Activated CD8-positive, alpha-beta memory T cell treated with anti-CD3 and anti-CD28 coated beads, Interleukin-2, amount 50 U/mL, for 1 hour (primary cell): Measurements from ENCODE around the gene OTOA.
"Not testable (repeated sequence)": the region's sequence is repeated elsewhere in the genome, so short reads cannot be mapped to it uniquely, and the experiment has no call there.

Source experiments
- DNase-seq: peaks from one replicate; pipeline ENCODE4 v3.0.0-alpha.2; 2020; ENCODE audit errors: extremely low read depth

OTOA gene

DNA sequence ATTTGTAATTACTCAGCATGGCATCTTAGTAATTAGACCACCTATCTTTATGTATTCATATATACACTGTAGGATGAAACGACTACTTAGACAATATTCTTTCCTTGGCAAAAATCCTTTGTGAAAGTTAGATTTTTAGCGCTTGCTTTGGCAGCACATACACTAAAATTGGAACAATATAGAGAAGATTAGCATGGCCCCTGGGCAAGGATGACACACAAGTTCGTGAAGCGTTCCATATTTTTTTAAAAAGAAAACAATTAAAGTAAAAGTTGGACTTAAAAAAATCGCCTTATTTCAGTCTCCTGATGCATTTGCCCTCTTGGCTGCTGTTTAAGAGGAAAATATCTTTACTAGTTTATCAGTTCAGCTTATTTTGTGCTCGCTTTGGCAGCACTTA lies 21.9 kb upstream of the OTOA start:
- no peak for DNase-seq

GRCh38 chr16:21642861-21643260 lies 20.9 kb upstream of the OTOA start:
- no peak for DNase-seq

DNA sequence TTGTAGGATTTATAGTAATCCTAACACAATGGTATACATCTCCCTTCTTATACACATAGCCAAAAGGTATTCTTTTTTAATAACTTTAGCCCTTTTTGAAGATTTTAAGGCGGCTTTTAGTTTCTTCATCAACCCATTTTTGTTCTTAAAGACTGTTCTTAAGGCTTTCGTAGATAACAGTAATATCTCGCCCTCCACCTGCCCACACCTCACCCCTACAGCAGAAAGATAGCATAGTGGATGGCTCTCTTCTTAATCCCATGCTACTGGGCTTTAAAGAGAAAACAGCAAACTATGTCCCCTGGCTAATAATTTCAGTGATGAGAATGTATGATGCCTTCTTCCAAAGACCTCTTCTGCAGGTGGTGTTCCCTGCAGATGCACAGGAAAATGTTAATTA lies 20.0 kb upstream of the OTOA start:
- no peak for DNase-seq

DNA sequence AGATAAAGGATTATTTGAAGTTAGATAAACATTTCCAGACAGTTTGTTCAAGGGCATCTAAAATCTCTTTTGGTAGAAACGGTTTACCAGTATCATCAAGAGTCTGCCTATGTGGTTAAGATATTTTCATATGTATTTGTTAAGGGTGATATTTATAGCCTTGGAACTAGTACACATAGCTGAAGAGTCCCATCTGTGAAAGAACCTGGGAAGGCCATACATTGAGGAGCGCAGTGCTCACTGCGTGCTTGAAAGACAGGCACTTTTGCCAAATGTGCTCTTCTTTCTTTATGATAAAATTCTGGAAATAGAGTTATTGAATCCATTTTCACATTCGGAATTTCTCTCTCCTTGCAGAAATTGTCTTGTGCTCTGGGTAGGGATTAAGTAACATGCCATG lies 19.1 kb upstream of the OTOA start:
- no peak for DNase-seq

DNA sequence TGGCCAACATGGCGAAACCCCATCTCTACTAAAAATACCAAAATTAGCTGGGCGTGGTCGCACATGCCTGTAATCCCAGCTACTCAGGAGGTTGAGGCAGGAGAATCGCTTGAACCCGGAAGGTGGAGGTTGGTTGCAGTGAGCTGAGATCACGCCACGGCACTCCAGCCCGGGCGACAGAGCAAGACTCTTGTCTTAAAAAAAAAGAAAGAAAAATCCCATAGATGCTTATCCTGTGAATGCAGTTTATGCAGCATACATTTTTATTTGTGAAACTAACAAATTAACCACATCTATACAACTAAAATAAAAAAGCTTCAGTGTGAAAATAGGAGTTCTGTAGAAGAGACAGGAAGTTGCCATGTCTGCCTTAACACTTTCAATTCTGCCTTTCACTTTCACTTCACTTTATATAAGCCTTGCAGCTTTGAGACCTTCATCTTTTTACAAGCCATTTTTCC lies 18.5 kb upstream of the OTOA start:
- DNase-seq, result no peak

GRCh38 chr16:21646091-21646490 lies 17.7 kb upstream of the OTOA start:
- no peak for DNase-seq

GRCh38 chr16:21646721-21647561 lies 16.8 kb upstream of the OTOA start:
- peak; percentile 50 for DNase-seq

GRCh38 chr16:21647562-21648164 lies 16.1 kb upstream of the OTOA start:
- DNase-seq, result no peak

GRCh38 chr16:21649826-21650406 lies 13.9 kb upstream of the OTOA start:
- not testable (repeated sequence) for DNase-seq

GRCh38 chr16:21650521-21650920 lies 13.2 kb upstream of the OTOA start:
- DNase-seq, result no peak

DNA sequence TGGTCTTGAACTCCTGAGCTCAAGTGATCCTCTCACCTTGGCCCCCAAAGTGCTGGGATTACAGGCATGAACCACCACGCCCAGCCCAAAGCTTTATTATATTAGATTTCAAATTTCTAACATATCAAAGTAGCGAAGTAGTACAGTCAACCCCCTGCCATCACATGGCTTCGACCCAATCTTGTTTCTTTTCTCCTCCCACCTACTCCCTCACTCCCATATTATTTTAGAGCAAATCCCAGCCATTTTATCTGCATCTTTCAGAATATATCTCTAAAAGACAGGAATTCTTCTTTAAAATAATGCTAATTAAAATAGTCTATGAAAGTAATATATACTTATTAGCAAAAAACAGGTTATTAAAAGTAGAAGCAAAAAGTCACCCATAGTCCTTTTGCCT lies 12.3 kb upstream of the OTOA start:
- no peak for DNase-seq

- no peak for DNase-seq
Observed at GRCh38 chr16:21652453-21652852, 11.3 kb upstream of the OTOA start, which contains the start of gene IGSF6. TSS of gene IGSF6 (minus strand) at chr16:21652608. CDS start at chr16:21652598, 10 bp downstream.

- no peak for DNase-seq
Observed at GRCh38 chr16:21653571-21653970, 10.2 kb upstream of the OTOA start.

GRCh38 chr16:21654466-21654865 lies 9.3 kb upstream of the OTOA start:
- DNase-seq, result no peak

DNA sequence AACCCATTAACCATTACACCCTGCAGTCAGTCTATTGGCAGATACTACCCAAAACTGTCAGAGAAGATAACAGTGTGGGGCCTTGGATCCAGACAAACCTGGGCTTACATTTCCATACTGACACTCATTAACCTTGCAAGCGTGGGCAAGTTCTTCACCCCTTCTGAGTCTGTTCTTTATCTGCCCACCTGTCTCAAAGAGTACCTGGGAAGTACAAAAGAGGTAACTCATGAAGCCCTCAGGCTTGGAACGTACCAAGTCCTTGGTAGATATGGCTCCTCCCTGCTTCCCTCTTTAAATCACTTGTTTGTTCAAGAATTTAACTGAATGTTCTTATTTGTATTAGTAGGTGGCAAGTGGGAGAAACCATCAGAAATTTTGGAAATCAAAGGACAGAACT lies 8.9 kb upstream of the OTOA start:
- DNase-seq, result no peak

GRCh38 chr16:21656795-21657768 lies 6.7 kb upstream of the OTOA start:
- no peak for DNase-seq

- no peak for DNase-seq
Observed at GRCh38 chr16:21659124-21659523, 4.6 kb upstream of the OTOA start.

DNA sequence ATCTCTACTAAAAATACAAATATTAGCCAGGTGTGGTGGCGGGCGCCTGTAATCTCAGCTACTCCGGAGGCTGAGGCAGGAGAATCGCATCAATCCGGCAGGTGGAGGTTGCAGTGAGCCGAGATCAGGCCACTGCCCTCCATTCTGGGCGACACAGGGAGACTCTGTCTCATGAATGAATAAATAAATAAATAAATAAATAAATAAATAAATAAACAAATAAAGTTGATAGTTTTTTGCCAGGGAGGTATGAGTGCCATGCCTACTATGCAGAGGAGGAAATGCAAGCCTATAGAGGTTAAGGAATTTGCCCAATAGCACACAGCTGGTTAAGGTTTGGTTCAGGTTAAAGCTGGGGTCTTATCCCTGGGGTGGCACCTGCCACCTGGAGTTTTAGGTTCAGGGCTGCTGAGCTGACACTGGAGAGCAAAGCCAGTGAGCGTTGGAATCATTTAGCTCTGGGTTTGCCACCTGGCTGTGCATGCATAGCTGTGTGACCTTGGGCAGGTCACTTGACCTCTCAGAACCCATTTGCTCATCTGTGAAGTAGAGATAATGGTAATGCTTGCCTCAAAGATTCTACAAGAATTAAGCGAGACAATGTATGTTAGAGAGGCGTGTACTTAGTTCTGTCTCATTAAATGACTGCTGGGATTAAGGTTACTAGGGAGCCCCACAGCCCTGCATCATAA lies 1.2 kb downstream of the OTOA start:
- no peak for DNase-seq

- no peak for DNase-seq
Observed at GRCh38 chr16:21666772-21667171, 3.0 kb downstream of the OTOA start.

GRCh38 chr16:21667575-21667974 lies 3.8 kb downstream of the OTOA start:
- DNase-seq, result no peak

- DNase-seq, result no peak
Observed at GRCh38 chr16:21673469-21673868, 9.7 kb downstream of the OTOA start.
